Measurements from ENCODE around the gene PDGFC.

- no peak for TF ChIP-seq EZH2 (IDR thresholded peaks at IDR 0.05)
- TF ChIP-seq POLR2AphosphoS5 (IDR thresholded peaks at IDR 0.05; ENCODE audit: borderline replicate concordance, low read depth, low read length) = no peak
- TF ChIP-seq FOXP2 (optimal IDR thresholded peaks at IDR 0.05; ENCODE audit: control extremely low read depth, extremely low read length, insufficient read depth) = no peak
These were observed 4.5 kb upstream of the PDGFC start for GRCh38 chr4:156976147-156976546.
